Colon (tissue), 2 donors: ENCODE data around the gene CLEC2D.
"Not testable (repeated sequence)": the region's sequence is repeated elsewhere in the genome, so short reads cannot be mapped to it uniquely, and the experiment has no call there.

Source experiments
- FAIRE-seq: peaks from 2 replicates; lab custom pipeline; 2012; peaks lifted over from hg19 to GRCh38; lab: Jason Lieb, UNC
- donor health status: control.
- donor health status: control.

Gene CLEC2D

DNA sequence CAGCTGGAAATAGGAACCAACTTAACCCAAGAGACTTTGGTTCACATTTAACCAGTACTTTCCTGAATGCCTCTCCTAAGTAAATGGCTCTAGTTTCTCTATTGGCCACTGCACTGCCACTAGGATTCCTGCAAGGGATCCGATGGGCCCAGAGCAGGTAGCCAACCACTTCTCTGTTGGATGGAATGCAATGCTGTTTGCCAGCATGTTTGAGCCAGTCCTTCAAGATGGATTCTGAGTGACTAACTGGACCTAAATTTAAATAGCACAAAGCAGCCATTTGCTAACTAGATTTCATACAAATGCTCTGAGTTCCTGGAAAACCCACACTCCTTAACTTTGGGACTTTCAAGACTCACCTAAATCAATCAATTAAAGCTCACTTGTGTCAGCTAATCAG is 9.5 kb upstream of the CLEC2D start:
- no peak for FAIRE-seq

DNA sequence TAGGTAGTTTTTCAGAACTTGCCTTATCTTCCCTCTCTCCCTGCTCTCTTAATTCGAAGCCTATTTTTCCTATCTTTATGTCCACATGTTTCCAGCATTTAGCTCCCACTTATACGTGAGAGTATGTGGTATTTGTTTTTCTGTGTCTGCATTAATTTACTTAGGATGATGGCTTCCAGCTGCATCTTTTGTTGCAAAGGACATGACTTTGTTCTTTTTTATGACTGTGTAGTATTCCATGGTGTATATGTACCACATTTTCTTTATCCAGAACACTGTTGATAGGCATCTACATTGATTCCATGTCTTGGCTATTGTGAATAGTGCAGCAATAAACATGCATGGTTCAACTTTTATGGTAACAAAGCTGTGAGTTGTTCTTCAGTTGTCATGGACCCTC is 7.8 kb upstream of the CLEC2D start:
- no peak for FAIRE-seq

DNA sequence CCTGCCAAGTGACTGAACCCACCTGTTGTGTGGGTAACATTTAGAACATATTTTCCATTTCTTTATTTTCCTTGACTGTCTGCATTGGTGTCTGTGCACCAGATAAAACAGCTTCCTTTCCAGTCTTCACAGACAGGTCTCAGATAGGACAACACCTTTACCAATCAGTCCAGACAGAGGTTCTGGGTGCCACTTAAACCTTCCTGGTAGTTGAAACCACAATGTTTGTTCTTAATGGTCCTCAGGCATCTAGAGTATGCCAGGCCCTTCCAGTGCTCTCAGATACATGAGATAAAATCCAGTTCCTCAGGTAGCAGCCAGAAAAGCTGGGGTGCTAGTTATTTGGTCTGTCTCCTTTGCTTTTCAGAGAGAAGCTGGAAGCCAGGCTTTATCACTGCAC is 7.0 kb upstream of the CLEC2D start:
- FAIRE-seq, result no peak

DNA sequence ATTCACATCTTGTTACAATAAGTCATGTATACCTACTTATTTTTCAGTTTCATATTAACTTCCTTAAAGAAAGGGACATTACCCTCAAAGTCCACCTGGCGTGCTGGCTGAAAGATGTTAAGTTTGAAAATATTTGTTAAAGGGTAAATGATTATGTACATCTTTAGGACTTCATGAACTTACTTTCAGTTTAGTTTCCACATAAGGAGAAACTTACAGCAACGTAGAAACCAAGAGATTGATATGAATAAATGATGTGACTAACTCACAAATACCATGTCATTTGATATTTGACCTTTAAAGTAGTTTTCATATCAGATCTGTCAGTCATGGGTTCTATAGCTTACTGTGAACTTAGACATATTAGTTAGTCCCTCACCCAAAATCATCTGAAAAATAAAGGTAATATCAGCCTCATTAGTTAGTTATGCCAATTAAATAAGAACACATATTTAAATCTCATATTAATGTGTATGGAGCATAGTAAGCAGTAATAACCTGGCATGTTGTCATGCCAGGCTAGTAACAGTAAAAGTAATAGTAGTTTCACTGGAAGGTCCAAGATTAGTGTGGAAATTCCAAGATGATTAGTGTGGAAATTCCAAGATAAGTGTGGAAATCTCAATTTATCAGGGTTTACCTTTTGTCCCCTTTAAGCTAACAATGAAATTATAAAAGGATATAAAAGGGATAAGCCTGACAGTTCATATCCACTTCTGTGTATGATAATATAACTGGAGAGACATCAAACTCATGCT is 1.9 kb upstream of the CLEC2D start:
- peak; percentile 82 for FAIRE-seq

DNA sequence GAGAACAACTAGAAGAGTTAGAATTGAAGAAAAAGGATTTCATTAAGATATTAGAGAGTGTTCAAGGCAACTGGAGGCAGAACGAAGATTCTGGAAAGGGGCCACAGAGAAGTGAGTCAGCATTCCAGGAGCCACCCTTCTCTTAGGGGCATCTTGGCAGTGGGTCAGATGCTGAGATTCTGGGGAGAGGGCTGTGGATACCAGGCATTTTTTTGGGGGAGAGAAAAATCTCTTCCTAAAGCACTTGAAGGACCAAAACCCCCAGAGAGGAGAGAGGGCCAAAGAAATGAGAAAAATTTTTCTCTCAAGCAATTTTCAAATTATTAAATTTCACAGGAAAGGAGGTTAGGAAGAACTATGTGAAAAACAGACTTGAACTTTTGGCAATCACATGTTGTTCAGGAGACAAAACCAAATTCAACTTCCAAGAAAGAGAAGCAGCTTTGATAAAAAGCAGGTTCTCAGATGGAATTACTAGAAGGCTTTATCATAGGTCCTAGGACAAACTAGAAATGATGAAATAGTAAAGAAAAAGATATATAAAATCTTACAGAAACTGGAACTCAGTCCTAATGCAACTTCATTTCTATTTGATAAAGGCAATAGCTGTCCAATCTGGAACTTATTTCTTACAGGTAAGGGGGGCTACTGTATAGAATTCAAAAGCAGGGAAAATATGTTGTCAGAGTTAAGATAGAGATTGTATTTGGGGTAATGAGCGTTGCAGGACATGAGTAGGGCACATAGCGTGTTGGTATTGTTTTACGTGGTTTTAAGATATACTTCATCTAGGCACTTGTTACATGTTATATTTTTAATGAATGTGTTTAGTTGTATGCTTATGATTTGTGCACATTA is 1.1 kb upstream of the CLEC2D start:
- FAIRE-seq, result peak; percentile 18

DNA sequence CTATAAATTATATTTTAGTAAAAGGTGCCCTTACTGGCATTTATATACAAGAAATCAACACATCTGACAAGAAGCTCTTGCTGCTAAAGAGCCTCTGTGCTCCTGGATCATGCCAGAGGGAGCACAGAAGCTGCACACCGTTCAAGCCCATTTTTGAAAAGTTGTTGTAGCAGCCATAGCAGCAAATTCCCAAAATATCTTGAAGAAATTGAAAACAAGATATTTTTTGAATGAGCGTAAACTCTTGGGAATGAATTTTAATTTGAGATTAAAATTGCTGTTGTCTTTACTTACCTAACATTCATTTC is 540 bp upstream of the CLEC2D start:
- FAIRE-seq, result no peak

DNA sequence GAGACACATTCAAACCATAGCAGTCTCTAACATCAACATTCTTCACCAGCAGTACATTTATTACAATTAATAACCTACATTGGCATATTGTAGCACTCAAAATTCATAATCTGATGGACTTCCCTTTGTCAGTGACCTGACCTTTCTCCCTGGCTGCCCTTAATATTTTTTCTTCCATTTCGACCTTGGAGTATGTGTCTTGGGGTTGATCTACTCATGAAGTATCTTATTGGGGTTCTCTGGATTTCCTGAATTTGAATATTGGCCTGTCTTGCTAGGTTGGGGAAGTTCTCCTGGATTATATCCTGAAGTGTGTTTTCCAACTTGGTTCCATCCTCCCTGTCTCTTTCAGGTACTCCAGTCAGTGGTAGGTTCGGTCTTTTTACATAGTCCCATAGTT is 2.8 kb downstream of the CLEC2D start:
- not testable (repeated sequence) for FAIRE-seq

DNA sequence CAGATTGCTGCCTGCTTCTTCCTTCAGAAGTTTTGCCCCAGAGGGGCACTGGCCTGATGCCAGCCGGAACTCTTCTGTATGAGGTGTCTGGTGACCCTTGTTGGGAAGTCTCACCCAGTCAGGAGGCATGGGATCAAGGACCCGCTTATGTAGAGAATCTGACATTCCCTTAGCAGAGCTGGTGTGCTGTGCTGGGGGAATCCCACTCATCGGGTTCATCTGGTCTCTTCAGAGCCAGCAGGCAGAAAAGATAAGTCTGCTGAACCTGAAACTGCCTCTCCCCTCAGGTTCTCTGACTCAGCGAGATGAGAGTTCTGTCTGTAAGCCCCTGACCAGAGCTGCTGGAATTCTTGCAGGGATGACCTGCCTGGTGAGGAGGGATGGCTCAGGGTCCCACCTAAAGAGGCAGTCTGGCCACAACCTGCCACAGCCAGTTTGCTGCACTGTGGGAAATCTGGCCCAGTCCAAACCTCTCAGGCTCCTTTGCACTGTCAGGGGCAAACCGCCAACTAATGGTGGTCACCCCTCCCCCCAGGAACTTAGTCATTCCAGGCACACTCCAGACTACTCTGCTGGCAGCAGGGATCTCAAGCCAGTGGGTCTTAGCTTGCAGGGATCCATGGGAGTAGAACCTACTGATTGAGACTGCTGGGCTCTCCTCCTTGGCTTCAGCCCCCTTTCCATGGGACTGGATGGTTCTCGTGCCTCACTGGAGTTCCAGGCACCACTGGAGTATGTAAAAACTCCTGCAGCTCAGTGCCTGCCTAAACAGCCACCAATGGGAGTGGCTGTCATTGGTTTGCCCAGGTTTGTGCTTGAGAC is 4.1 kb downstream of the CLEC2D start:
- no peak for FAIRE-seq

DNA sequence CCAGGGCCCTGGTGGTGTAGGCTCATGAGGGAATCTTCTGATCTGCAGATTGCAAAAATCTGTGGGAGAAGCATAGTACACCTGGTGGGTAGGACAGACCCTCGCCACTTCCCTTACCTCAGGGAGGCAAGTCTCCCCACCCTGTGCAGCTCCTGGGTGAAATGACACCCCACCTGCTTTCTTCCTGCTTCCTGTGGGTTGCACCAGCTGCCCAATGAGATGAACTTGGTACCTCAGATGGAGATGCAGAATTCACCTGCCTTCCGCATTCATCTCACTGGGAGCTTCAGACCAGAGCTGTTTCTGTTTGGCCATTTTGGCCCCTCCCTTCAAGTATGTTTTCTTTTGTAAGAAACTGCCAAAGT is 4.7 kb downstream of the CLEC2D start:
- no peak for FAIRE-seq

DNA sequence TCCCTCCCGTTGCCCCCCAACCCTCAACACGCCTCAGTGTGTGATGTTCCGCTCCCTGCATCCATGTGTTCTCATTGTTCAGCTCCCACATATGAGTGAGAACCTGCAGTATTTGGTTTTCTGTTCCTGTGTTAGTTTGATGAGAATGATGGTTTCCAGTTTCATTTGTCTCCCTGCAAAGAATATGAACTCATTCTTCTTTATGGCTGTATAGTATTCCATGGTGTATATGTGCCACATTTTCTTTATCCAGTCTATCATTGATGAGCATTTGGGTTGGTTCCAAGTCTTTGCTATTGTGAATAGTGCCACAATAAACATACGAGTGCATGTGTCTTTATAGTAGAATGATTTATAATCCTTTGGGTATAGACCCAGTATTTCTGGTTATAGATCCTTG is 13.0 kb downstream of the CLEC2D start:
- not testable (repeated sequence) for FAIRE-seq

DNA sequence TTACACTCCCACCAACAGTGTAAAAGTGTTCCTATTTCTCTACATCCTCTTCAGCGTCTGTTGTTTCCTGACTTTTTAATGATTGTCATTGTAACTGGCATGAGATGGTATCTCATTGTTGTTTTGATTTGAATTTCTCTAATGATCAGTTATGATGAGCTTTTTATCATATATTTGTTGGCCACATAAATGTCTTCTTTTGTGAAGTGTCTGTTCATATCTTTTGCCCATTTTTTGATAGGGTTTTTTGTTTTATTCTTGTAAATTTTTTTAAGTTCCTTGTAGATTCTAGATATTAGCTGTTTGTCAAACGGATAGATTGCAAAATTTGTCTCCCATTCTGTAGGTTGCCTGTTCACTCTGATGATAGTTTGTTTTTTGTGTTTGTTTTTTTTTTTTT is 13.4 kb downstream of the CLEC2D start:
- peak; percentile 64 for FAIRE-seq

DNA sequence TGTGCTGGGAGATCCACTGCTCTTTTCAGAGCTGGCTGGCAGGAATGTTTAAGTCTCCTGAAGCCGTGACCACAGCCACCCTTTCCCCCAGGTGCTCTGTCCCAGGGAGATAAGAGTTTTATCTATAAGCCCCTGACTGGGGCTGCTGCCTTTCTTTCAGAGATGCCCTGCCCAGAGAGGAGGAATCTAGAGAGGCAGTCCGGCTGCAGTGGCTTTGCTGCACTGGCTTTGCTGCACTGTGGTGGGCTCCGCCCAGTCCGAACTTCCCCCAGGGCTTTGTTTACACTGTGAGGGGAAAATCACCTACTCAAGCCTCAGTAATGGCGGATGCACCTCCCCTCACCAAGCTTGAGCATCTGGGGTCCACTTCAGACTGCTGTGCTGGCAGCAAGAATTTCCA is 15.9 kb downstream of the CLEC2D start:
- not testable (repeated sequence) for FAIRE-seq

DNA sequence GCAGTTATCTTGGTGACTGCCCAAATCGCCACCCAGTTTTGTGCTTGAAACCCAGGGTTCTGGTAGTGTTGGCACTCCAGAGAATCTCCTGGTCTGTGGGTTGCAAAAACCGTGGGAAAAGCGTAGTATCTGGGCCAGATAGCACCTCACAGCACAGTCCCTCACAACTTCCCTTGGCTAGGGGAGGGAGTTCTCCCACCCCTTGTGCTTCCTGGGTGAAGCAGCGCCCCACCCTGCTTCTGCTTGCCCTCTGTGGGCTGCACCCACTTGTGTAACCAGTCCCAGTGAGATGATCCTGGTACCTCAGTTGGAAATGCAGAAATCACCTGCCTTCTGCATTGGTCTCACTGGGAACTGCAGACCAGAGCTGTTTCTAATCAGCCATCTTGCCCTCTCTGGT is 16.4 kb downstream of the CLEC2D start:
- FAIRE-seq, result no peak

DNA sequence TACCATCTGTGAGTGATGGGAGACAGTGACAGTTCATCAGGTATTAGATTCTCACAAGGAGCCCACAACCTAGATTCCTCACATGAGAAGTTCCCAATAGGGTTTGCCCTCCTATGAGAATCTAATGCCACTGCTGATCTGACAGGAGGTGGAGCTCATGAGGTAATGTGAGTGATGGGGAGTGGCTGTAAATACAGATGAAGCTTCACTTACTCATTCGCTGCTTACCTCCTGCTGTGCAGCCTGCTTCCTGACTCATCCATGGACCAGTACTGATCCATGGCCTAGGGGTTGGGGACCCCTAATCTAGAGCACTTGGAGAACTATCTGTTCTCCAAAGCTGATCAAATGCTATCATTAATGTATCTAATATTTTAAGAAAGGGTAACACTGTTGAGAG is 17.7 kb downstream of the CLEC2D start:
- no peak for FAIRE-seq

DNA sequence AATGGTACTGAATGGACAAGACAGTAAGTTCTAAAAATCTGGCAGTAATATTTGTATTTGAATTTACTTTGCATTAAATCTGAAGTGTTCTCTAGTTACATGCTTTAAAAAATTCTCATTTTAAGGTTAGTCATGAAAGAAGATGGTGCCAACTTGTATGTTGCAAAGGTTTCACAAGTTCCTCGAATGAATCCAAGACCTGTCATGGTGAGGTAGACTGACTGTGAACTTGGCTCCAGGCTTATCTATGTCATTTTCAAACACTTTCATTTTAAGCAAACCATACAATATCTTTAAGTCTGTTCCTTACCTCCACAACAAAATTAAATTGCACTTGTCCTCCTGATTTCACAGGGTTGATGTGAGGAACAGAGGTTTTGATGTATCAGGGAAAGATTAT is 23.4 kb downstream of the CLEC2D start:
- FAIRE-seq, result no peak

DNA sequence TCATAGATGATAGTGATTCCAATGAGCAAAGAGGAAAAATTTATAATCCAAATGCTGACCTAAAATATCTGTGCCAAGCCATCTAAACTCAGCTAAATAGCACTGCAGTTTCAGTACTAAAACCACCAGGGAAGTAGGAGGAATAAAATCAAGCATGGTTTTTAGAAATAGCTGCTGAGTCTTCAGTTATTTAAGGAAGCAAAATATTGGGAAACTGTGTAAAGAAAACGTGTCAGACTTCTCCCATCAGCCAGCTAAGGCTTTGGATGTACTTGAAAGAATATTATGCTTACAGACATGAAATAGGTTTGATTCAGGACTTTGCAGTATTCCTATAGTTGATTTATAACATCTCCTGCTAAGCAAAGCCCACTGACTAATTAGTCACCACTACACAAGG is 24.7 kb downstream of the CLEC2D start:
- no peak for FAIRE-seq

DNA sequence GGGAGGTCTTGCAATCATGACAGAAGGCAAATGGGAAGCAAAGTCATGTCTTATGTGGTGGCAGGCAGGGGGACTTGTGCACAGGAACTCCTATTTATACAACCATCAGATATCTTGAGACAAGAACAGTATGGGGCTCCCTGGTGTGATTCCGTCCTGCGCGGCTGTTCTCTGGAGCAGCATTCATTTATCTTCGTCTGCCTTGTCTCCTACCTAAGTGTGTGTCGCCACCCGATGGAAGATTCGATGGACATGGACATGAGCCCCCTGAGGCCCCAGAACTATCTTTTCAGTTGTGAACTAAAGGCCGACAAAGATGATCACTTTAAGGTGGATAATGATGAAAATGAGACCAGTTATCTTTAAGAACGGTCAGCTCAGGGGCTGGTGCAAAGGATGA is 25.6 kb downstream of the CLEC2D start:
- FAIRE-seq, result not testable (repeated sequence)

DNA sequence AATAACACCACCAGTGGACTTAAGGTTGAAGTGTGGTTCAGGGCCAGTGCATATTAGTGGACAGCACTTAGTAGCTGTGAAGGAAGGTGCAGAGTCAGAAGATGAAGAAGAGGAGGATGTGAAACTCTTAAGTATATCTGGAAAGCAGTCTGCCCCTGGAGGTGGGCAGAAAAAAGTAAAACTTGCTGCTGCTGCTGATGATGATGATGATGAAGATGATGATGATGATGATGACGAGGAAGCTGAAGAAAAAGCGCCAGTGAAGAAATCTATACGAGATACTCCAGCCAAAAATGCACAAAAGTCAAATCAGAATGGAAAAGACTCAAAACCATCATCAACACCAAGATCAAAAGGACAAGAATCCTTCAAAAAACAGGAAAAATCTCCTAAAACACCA is 26.1 kb downstream of the CLEC2D start:
- not testable (repeated sequence) for FAIRE-seq

DNA sequence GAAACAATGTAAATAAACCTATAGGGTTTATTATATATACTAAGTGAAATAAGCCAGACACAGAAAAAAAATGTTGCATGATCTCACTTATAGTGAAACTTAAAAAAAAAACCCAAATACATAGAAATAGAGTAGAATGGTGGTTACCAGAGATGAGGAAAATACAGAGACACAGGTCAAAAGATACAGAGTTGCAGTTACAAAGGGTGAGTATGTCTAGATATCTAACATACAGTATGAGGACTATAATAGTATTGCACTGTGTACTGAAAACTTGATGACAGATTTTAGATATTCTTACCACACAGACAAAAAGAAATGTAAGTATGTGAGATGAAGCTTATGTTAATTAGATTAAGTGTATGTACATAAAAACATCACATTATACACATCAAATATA is 28.1 kb downstream of the CLEC2D start:
- FAIRE-seq, result no peak

DNA sequence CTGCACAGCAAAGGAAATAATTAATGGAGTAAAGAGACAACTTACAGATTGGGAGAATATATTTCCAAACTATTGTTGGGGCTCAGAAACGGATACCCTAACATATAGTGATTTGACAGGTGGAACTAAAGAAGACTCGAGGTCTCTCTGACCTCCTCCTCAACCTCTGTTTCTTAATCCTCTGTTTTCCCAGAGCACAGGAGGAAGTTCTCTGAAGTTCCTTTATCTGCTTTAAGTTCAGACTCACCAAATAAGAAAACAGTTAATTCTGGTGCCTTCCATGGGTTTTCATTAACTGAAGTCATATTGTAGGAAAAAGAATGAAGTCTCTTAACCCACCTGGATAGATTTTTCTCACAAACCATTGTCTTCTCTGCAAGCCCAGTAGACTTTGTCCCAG is 29.2 kb downstream of the CLEC2D start:
- no peak for FAIRE-seq

DNA sequence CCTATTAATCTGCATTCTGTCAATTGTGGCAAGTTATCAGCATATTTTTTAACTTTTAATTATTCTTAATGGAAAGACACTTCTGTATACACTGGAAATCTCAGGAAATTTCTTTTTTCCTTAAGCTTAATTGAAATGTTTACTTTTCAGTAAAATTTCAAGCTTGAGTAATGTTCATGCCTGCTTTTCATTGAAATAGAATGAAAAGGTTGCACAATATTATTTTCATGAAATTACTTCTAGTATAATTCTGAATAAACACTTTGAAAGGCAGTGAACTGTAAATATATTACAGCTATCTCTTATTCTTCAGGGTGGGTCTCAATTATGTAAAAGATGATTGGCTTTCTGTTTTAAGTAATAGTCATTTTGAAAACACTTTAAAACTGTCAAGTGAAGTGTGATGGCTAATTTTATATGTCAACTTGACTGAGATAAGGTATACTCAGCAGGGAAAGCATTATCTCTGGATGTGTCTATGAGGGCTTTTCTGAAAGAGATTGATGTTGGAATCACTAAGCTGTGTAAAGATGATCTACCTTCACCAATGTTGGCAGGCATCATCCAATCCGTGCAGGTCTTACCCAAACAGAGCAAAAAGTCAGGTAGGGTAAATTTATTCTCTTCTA is 29.9 kb downstream of the CLEC2D start:
- no peak for FAIRE-seq

DNA sequence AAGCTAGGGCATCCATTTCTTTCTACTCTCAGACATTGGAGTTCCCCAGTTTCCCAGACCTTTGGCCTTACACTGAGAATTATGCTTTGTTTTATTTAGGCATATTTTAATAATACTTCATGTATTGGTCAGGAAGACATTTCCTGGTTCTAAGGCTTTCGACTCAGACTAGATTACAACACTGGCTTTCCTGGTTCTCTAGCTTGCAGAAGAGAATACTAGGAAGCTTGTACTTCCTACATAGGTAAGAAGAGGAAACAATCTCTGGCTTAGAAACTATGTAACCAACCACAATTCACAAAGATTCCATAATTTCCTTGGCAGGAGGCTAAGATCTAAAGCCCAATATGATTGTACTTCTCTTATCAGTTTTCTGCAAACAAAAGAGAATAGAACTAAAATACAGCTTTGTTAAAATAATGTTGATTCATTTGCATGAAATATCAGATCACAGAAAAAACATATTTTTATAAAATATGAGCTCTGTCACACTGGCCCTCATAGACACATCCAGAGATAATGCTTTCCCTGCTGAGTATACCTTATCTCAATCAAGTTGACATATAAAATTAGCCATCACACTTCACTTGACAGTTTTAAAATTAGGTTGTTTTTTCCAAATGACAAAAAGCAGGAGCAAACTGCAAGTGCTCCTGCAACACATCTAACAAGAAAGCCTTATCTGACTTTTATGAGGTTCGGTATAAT is 30.5 kb downstream of the CLEC2D start:
- no peak for FAIRE-seq
